Psoas muscle (tissue), 8 donors: ENCODE measurements around the gene FUZ. TPM values are rescaled to one million over a fixed set of nuclear protein-coding genes. Genes with fewer than 3 reads are reported as not detected.
A peak's percentile ranks its signal among the peaks of the same experiment; 100 is the strongest.

Experiments used
- ATAC-seq, 4 donors: fragments of 200-7000 bp; cut with Tn5 transposase; one replicate each; pipeline ENCODE4 v1.9.1; 2020; ENCODE audit warnings: moderate library complexity in 3 of 4, mild to moderate bottlenecking in 2 of 4
- DNase-seq, 2 donors: peaks; one replicate each; pipeline ENCODE4 v3.0.0-alpha.2; 2020
- H3K27ac ChIP-seq: fragments of 200-600 bp; one replicate; pipeline ENCODE4 v1.8.0; 2022
- H3K27me3 ChIP-seq, 3 donors: fragments of 200-600 bp in 1 of 3; one replicate each; pipeline versions ENCODE4 v1.6.1 to v1.8.0; 2013 to 2022; ENCODE audit warnings: low read length in 2 of 3, mild to moderate bottlenecking in 2 of 3, moderate library complexity in 1 of 3; ENCODE audit not compliant: insufficient read depth in 3 of 3
- H3K36me3 ChIP-seq, 2 donors: fragments of 200-600 bp in 1 of 2; one replicate each; pipeline versions ENCODE4 v1.6.1 to v1.8.0; 2013 to 2022; ENCODE audit warnings: low read depth in 1 of 2, mild to moderate bottlenecking in 1 of 2, moderate library complexity in 1 of 2; ENCODE audit not compliant: insufficient read depth in 1 of 2
- H3K4me1 ChIP-seq: fragments of 200-600 bp; one replicate; pipeline ENCODE4 v1.8.0; 2022
- H3K4me3 ChIP-seq: fragments of 200-600 bp; one replicate; pipeline ENCODE4 v1.8.0; 2022; ENCODE audit warnings: mild to moderate bottlenecking
- H3K9me3 ChIP-seq: fragments of 200-600 bp; one replicate; pipeline ENCODE4 v1.8.0; 2022
- WGBS, 3 donors: extraction: QIAGEN DNeasy Blood & Tissue Kit; methylation state at CpG; one replicate each; pipeline versions ENCODE4 v1.1.6 to v1.1.7; 2013; 5-methylcytosine and 5-hydroxymethylcytosine counted together
- intact Hi-C, 2 donors: fragments of 100-400 bp; cut with DNase I; formaldehyde crosslinking; loops; one replicate each; pipeline versions ENCODE4 v1.11.0 to v1.14.2; 2022
- polyA plus RNA-seq, 3 donors: library from polyadenylated mRNA; stranded (reverse); fragments of 200-250 nt; gene quantifications; one replicate each; pipeline ENCODE4 v1.2.3, GENCODE V29; 2013
- total RNA-seq, 4 donors: library from RNA; stranded (reverse); fragmentation: NEBNext Ultra II Directional in 2 of 4; extraction: Animal tissue kit (Norgen Biotek cat#: 25700) in 2 of 4; gene quantifications; one replicate each; pipeline versions ENCODE4 v1.2.1 to v1.2.4, GENCODE V29; 2021 to 2023
- TF ChIP-seq, protein P1 (sequence below): fragments of 200-600 bp; IDR thresholded peaks from one replicate; pipeline ENCODE4 v1.8.0; 2022; ENCODE audit warnings: antibody characterized with exemption
- donor health status: healthy with polysubstance abuse.
- donor health status: DM: no; HTN: no; CAD: no; lungs with moderate emphysema.
- donor health status: Bipolar disorder and iron deficiency.
- donor health status: healthy.
- donor health status: DM: yes; HTN: yes; CAD: no.
- donor health status: DM: no; HTN: no; CAD: no.
- donor health status: DM: no; HTN: no; CAD: no.
- donor health status: DM: yes; HTN: yes; CAD: no.

Gene FUZ
- total and polyA plus RNA-seq, 7 donors = 15.9 to 38.8 (median 25.5) TPM

DNA sequence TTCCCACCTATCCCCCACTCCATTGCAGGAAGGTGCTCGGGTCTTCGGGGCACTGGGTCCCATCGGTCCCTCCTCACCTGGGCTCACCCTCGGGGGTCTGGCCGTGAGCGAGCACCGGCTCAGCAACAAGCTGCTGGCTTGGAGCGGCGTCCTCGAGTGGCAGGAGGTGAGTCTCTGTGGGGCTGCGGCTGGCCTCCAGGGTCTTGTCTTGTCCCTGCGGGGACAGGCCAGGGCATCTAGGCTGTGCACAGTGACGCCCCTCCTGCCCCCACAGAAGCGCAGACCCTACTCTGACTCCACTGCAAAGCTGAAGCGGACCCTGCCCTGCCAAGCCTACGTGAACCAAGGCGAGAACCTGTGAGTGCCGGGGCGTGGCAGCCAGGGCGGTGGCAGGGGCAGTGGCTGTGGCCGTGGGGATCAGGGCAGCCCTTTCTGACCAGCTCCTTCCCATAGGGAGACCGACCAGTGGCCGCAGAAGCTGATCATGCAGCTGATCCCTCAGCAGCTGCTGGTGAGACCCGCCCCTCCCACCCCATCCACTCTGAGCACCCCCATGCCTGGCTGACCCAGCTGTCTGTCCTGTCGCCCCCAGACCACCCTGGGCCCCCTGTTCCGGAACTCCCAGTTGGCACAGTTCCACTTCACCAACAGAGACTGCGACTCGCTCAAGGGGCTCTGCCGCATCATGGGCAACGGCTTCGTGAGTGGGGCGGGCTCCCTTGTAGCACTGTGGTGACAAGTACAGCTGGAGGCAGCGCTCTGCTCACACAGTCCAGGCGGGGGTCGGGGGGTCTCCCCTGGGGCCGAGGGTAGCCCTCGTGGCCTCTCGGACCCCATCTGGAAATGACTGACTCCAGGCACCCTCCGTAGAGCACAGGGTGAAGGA is 41.5 kb upstream of the FUZ start:
- H3K36me3 ChIP-seq = peaks cover 3 to 54% of the 10 kb centered on the region in 2 donors
- H3K27ac ChIP-seq = no peak overlapping the region
- WGBS, 3 donors = 81 to 90% (median 86%) methylated on average over 33 to 39 of the region's 39 CpGs
- no peak for ATAC-seq
- H3K9me3 ChIP-seq = no peaks in the 10 kb centered on the region
- TF ChIP-seq, protein P1, sequence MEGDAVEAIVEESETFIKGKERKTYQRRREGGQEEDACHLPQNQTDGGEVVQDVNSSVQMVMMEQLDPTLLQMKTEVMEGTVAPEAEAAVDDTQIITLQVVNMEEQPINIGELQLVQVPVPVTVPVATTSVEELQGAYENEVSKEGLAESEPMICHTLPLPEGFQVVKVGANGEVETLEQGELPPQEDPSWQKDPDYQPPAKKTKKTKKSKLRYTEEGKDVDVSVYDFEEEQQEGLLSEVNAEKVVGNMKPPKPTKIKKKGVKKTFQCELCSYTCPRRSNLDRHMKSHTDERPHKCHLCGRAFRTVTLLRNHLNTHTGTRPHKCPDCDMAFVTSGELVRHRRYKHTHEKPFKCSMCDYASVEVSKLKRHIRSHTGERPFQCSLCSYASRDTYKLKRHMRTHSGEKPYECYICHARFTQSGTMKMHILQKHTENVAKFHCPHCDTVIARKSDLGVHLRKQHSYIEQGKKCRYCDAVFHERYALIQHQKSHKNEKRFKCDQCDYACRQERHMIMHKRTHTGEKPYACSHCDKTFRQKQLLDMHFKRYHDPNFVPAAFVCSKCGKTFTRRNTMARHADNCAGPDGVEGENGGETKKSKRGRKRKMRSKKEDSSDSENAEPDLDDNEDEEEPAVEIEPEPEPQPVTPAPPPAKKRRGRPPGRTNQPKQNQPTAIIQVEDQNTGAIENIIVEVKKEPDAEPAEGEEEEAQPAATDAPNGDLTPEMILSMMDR = no peak
- DNase-seq = peak; percentile 16 to 42
- H3K27me3 ChIP-seq = no peaks in the 10 kb centered on the region
- intact Hi-C loops = loop anchor here in 1 of 2 donors (5.0 kb wide), 1 partner anchor 37 kb away; the partner anchor contains the start of gene MED25
- peaks cover 24% of the 10 kb centered on the region for H3K4me1 ChIP-seq
- no peak overlapping the region for H3K4me3 ChIP-seq

DNA sequence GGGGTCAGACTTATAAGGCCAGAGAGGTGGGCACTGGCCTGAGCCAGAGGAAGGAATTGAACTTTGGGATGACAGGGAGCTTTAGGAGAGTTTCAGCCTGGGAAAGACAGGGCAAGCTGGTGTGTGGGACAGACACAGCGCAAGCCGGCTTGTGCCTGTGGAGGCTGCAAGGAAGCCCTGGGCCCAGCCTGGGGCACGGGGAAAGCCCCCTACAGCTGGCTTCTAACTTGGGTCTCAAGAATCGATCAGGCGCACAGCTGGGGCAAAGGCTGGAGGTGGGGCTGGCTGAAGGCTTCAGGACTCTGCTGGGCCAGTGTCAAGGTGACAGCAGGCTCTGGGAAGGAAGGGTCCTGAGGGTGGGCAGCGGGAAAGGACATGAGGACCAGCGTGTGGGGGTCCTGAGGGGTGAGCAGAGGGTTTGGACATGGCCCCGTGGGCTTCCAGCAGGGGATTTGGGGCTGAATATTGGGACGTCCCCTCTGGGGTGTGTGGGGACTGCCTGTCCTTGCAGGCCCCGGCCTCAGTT is 40.8 kb upstream of the FUZ start:
- DNase-seq = no peak
- H3K36me3 ChIP-seq = peaks cover 3 to 48% of the 10 kb centered on the region in 2 donors
- no peaks in the 10 kb centered on the region for H3K9me3 ChIP-seq

DNA sequence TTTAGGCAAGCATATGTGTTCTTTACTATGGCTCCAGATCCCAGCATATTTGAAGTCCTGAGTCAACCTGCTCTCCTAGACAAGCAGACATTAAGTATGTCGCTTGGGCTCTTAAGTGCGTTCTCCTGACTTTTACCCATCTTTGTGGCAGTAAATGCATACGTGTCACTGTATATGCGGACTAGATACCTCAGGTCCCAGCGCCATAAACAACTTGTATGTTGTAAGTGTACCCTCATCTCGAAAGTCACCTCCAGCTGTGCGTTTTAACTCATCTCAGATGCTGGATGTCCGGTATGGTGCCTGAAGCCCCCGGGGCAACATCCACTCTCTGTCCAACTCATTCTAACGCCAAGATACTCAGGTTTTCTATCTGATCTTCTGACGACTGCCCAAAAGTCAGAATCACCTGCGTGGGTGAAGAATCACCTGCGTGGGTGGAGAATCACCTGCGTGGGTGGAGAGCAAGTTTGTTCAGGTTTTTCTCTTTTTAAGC is 39.6 kb upstream of the FUZ start:
- 62 to 70% (median 66%) methylated on average over 14 of the region's 14 CpGs for WGBS, 3 donors
- TF ChIP-seq, protein P1 = no peak
- DNase-seq (no peak), ATAC-seq (no peak)
- H3K27me3 ChIP-seq = no peaks in the 10 kb centered on the region
- peak overlapping the region; percentile 100 for H3K27ac ChIP-seq
- peaks cover 3 to 36% of the 10 kb centered on the region in 2 donors for H3K36me3 ChIP-seq
- no peaks in the 10 kb centered on the region for H3K9me3 ChIP-seq
- intact Hi-C loops = loop anchor here in 1 of 2 donors (5.0 kb wide), 1 partner anchor 35 kb away; the partner anchor contains the start of gene MED25
- peaks cover 28% of the 10 kb centered on the region for H3K4me1 ChIP-seq
- peak overlapping the region; percentile 96 for H3K4me3 ChIP-seq

More for the DNA sequence above, 40.8 kb upstream of the FUZ start:
- no peaks in the 10 kb centered on the region for H3K27me3 ChIP-seq
- TF ChIP-seq, protein P1 = no peak
- peak overlapping the region; percentile 96 for H3K4me3 ChIP-seq
- no peak for ATAC-seq
- intact Hi-C loops = loop anchor here in 1 of 2 donors (5.0 kb wide), 1 partner anchor 37 kb away; the partner anchor contains the start of gene MED25
- H3K4me1 ChIP-seq = peaks cover 24% of the 10 kb centered on the region
- H3K27ac ChIP-seq = peak overlapping the region; percentile 100
- 73 to 86% (median 80%) methylated on average over 10 of the region's 10 CpGs for WGBS, 3 donors

DNA sequence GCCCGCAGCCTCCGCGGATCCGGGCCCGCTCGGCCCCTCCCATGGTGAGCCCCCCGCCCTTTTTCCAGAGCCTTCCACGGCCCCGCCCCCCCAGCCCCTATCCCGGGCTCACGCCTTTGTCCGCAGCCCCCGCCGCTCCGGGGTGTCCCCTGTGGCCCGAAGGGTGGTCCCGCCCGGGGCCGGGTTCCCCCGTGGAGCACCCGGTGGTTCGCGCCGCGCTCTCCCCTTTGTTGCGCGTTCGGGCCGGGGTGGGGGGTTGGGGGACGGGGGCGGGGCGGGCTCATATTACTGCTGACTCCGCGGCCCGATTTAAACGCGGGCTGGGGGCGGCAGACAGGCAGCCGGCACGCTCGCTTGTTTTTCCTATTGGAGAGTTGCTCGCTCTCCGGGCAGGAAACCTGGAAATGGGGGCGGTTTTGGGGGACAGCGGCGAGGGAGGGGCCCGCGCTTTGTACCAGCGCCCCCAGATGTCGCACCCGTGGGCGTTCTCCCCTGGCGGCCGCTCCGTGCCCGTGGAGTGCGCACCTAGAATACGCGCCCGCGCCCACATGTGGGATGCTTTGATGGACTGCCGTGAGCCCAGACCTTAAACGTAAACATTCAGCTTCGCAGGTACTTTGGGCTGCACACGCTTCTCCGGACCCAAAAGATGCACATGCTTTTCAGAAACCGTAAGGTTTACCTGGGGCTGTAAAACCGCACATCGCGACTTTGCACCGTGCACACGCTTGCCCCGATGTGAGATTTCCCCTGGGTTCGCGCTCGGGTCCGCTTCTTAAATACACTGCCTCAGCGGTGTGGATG is 38.6 kb upstream of the FUZ start:
- intact Hi-C loops = loop anchor here in 1 of 2 donors (5.0 kb wide), 1 partner anchor 34 kb away; the partner anchor contains the start of gene MED25
- no peak for DNase-seq
- ATAC-seq = peak in 1 of 4 donors; percentile 7

More for the DNA sequence above, 38.6 kb upstream of the FUZ start:
- Histone ChIP-seq H3K36me3 (peaks cover 3 to 26% of the 10 kb centered on the region in 2 donors), H3K27me3 (no peaks in the 10 kb centered on the region), H3K4me1 (peaks cover 28% of the 10 kb centered on the region), H3K27ac (peak overlapping the region; percentile 100), H3K4me3 (peak overlapping the region; percentile 96), H3K9me3 (no peaks in the 10 kb centered on the region)
- TF ChIP-seq, protein P1 = no peak
- 1 to 4% (median 2%) methylated on average over 41 to 76 of the region's 78 CpGs for WGBS, 3 donors
